ENCODE results near the gene RBM19. TPM values are rescaled to one million over a fixed set of nuclear protein-coding genes. Genes with fewer than 3 reads are reported as not detected.

RBM19 gene
- total and polyA plus RNA-seq, 3 donors from 2014 or later: 28.9 to 55.4 (median 49.5) TPM

DNA sequence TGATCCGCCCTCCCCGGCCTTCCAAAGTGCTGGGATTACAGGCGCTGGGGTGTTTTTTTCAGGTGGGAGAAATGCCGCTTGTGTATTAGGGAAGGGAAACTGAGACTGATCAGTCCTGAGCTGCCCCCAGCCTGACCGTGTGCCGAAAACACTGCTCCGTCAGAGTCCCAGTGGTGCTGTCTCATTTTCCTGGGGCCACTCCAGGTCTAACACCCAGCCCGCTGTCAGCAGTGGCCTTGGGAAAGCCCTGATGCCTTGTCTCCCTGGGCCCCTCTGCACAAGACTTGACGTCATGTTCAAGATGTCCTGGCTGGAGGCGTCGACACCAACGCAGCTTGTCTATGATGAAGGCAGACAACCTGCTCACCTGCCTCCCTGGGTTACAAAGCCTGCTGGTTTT, 165.9 kb downstream of the RBM19 start:
- Histone ChIP-seq H3K9me3 (no peaks in the 10 kb centered on the region), H3K4me1 (no peaks in the 10 kb centered on the region), H3K27me3 (no peaks in the 10 kb centered on the region), H3K27ac (no peak overlapping the region), H3K36me3 (ENCODE audit: low read depth, missing control alignments) (no peaks in the 10 kb centered on the region), H3K4me3 (no peak overlapping the region)
- DNase-seq: no peak
- TF ChIP-seq POLR2A (IDR thresholded peaks at IDR 0.05): no peak
- TF ChIP-seq, protein P1, sequence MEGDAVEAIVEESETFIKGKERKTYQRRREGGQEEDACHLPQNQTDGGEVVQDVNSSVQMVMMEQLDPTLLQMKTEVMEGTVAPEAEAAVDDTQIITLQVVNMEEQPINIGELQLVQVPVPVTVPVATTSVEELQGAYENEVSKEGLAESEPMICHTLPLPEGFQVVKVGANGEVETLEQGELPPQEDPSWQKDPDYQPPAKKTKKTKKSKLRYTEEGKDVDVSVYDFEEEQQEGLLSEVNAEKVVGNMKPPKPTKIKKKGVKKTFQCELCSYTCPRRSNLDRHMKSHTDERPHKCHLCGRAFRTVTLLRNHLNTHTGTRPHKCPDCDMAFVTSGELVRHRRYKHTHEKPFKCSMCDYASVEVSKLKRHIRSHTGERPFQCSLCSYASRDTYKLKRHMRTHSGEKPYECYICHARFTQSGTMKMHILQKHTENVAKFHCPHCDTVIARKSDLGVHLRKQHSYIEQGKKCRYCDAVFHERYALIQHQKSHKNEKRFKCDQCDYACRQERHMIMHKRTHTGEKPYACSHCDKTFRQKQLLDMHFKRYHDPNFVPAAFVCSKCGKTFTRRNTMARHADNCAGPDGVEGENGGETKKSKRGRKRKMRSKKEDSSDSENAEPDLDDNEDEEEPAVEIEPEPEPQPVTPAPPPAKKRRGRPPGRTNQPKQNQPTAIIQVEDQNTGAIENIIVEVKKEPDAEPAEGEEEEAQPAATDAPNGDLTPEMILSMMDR (IDR thresholded peaks at IDR 0.05): no peak
- WGBS, 2 donors: 89 to 92% methylated on average over 8 to 12 of the region's 12 CpGs
- intact Hi-C loops (cut with DNase I; ENCODE audit: low total_unique reads): no loop called here

- H3K27ac ChIP-seq: no peak overlapping the region
- no peaks in the 10 kb centered on the region for H3K27me3 ChIP-seq
- no peak overlapping the region for H3K4me3 ChIP-seq
- DNase-seq: no peak
- TF ChIP-seq, protein P1 (IDR thresholded peaks at IDR 0.05): no peak
- TF ChIP-seq POLR2A (IDR thresholded peaks at IDR 0.05): no peak
- H3K4me1 ChIP-seq: no peaks in the 10 kb centered on the region
- no peaks in the 10 kb centered on the region for H3K9me3 ChIP-seq
- no peaks in the 10 kb centered on the region for H3K36me3 ChIP-seq (ENCODE audit: low read depth, missing control alignments)
- intact Hi-C loops (cut with DNase I; ENCODE audit: low total_unique reads): no loop called here
- WGBS, 2 donors: 78 to 82% methylated on average over 11 to 14 of the region's 14 CpGs
Measured at GRCh38 chr12:113798552-113798951, 167.6 kb downstream of the RBM19 start.

DNA sequence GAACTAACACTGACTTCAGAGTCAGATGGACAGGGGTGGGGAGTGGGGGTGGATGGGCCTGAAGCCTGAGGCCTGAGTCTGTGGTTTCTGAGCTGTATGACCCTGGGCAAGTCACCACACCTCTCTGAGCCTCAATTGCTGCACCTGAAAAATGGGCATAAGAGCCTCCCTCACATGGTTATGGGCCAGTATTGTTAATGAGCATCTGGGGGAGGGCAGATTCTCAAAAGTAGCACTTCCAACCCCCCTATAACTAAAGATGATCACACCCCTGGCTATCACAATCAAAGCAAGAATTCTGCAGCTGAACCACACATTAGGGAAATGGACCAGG, 168.6 kb downstream of the RBM19 start:
- intact Hi-C loops (cut with DNase I; ENCODE audit: low total_unique reads): no loop called here
- Histone ChIP-seq H3K36me3 (ENCODE audit: low read depth, missing control alignments) (no peaks in the 10 kb centered on the region), H3K27ac (no peak overlapping the region), H3K27me3 (no peaks in the 10 kb centered on the region), H3K4me1 (no peaks in the 10 kb centered on the region), H3K4me3 (no peak overlapping the region), H3K9me3 (no peaks in the 10 kb centered on the region)
- TF ChIP-seq, protein P1 (IDR thresholded peaks at IDR 0.05): no peak
- no peak for TF ChIP-seq POLR2A (IDR thresholded peaks at IDR 0.05)
- no peak for DNase-seq

- no peak overlapping the region for H3K4me3 ChIP-seq
- DNase-seq: no peak
- intact Hi-C loops (cut with DNase I; ENCODE audit: low total_unique reads): no loop called here
- TF ChIP-seq, protein P1 (IDR thresholded peaks at IDR 0.05): no peak
- TF ChIP-seq POLR2A (IDR thresholded peaks at IDR 0.05): no peak
- no peaks in the 10 kb centered on the region for H3K36me3 ChIP-seq (ENCODE audit: low read depth, missing control alignments)
- H3K9me3 ChIP-seq: no peaks in the 10 kb centered on the region
- no peaks in the 10 kb centered on the region for H3K4me1 ChIP-seq
- 71 to 73% methylated on average over 14 of the region's 14 CpGs for WGBS, 2 donors
- H3K27me3 ChIP-seq: no peaks in the 10 kb centered on the region
- no peak overlapping the region for H3K27ac ChIP-seq
Measured at GRCh38 chr12:113796852-113797534, 169.1 kb downstream of the RBM19 start.
